DMS53 treated with DMSO at 0.1 percent for 48 hours (cell line): ENCODE data around the gene GPC6.

Source experiments
- DNase-seq: peaks from one replicate; lab custom pipeline; 2025; ENCODE audit not compliant: unreplicated experiment; lab: John Stamatoyannopoulos, UW

The GPC6 gene

GRCh38 chr13:93558637-93559036 lies 332.0 kb downstream of the GPC6 start:
- no peak for DNase-seq

- DNase-seq = no peak
Observed at GRCh38 chr13:93559718-93560117, 333.1 kb downstream of the GPC6 start.

- no peak for DNase-seq
Observed at GRCh38 chr13:93561576-93562225, 335.1 kb downstream of the GPC6 start.

- DNase-seq = no peak
Observed at GRCh38 chr13:93562676-93563075, 336.1 kb downstream of the GPC6 start.

- DNase-seq = no peak
Observed at GRCh38 chr13:93577105-93577504, 350.5 kb downstream of the GPC6 start.

- no peak for DNase-seq
Observed at GRCh38 chr13:93589788-93590187, 363.2 kb downstream of the GPC6 start.

GRCh38 chr13:93603043-93603442 lies 376.4 kb downstream of the GPC6 start:
- no peak for DNase-seq

GRCh38 chr13:93614776-93615175 lies 388.2 kb downstream of the GPC6 start:
- DNase-seq = no peak

- no peak for DNase-seq
Observed at GRCh38 chr13:93620181-93620765, 393.7 kb downstream of the GPC6 start.

- DNase-seq = no peak
Observed at GRCh38 chr13:93621051-93621450, 394.4 kb downstream of the GPC6 start.

GRCh38 chr13:93621966-93622365 lies 395.4 kb downstream of the GPC6 start:
- no peak for DNase-seq

GRCh38 chr13:93624311-93624777 lies 397.7 kb downstream of the GPC6 start:
- no peak for DNase-seq

GRCh38 chr13:93625536-93625935 lies 398.9 kb downstream of the GPC6 start:
- DNase-seq = no peak

- no peak for DNase-seq
Observed at GRCh38 chr13:93628136-93628797, 401.7 kb downstream of the GPC6 start.

- no peak for DNase-seq
Observed at GRCh38 chr13:93635616-93636032, 409.0 kb downstream of the GPC6 start.

GRCh38 chr13:93637852-93638251 lies 411.2 kb downstream of the GPC6 start:
- DNase-seq = no peak

GRCh38 chr13:93640452-93640851 lies 413.8 kb downstream of the GPC6 start:
- DNase-seq = no peak

- no peak for DNase-seq
Observed at GRCh38 chr13:93646245-93646644, 419.6 kb downstream of the GPC6 start.

- DNase-seq = no peak
Observed at GRCh38 chr13:93649496-93649895, 422.9 kb downstream of the GPC6 start.

- no peak for DNase-seq
Observed at GRCh38 chr13:93653776-93654175, 427.2 kb downstream of the GPC6 start.

- DNase-seq = no peak
Observed at GRCh38 chr13:93655154-93655553, 428.5 kb downstream of the GPC6 start.

GRCh38 chr13:93660391-93661063 lies 433.9 kb downstream of the GPC6 start:
- DNase-seq = no peak
